Activated T-helper 17 cell treated with anti-CD3 and anti-CD28 coated beads, Interleukin-2, amount 50 U/mL, for 72 hours (primary cell): Measurements from ENCODE around the gene PDGFB. TPM values are rescaled to one million over a fixed set of nuclear protein-coding genes. Genes with fewer than 3 reads are reported as not detected.
"Not testable (repeated sequence)": the region's sequence is repeated elsewhere in the genome, so short reads cannot be mapped to it uniquely, and the experiment has no call there.

Experiments used
- ATAC-seq: fragments of 150-1000 bp; cut with Tn5 transposase; replicated peaks from 2 replicates; pipeline ENCODE4 v1.10.0; 2021; ENCODE audit warnings: mild to moderate bottlenecking, moderate library complexity
- H3K27ac Mint-ChIP-seq: one replicate; pipeline ENCODE4 v1.8.0; 2022; ENCODE audit warnings: mixed read lengths
- H3K27me3 Mint-ChIP-seq: one replicate; pipeline ENCODE4 v1.8.0; 2022; ENCODE audit warnings: mixed read lengths
- H3K36me3 Mint-ChIP-seq: one replicate; pipeline ENCODE4 v1.8.0; 2022; ENCODE audit warnings: low read depth, mild to moderate bottlenecking, mixed read lengths
- H3K4me1 Mint-ChIP-seq: one replicate; pipeline ENCODE4 v1.8.0; 2022; ENCODE audit warnings: mixed read lengths
- H3K4me3 Mint-ChIP-seq: one replicate; pipeline ENCODE4 v1.8.0; 2022; ENCODE audit warnings: mild to moderate bottlenecking, mixed read lengths
- H3K9me3 Mint-ChIP-seq: one replicate; pipeline ENCODE4 v1.8.0; 2022; ENCODE audit warnings: mixed read lengths
- total RNA-seq, 2 donors: library from RNA; stranded (reverse); gene quantifications; one replicate each; pipeline ENCODE4 v1.2.3, GENCODE V29; 2022

Gene PDGFB
- total RNA-seq, 2 donors from 2014 or later, result 5.2 to 11.3 TPM

DNA sequence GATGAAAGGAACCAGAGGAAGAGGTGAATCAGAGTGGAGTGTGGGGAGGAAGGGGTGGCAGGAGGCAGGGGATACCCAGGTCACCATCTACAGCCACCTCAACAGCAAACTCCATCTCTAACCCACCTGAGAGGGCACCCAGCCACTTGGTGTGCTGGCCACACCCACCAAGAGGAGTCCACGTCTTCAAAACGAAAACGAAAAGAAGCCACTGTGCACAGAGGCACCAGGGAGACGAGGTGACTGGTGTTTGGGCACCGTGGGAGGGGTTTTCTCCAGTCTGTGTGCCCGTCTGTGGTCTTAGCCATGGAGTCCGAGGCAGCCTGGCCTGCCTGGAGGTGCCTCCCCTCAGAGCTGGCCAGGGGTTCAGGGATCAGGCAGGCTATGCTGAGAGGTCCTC is 20.2 kb downstream of the PDGFB start:
- Mint-ChIP-seq H3K27me3 (no peaks in the 10 kb centered on the region), H3K4me1 (peaks cover 13% of the 10 kb centered on the region), H3K9me3 (peaks cover 4% of the 10 kb centered on the region), H3K27ac (peak overlapping the region; percentile 12), H3K4me3 (no peak overlapping the region), H3K36me3 (peaks cover 26% of the 10 kb centered on the region)
- ATAC-seq, result peak; percentile 38

DNA sequence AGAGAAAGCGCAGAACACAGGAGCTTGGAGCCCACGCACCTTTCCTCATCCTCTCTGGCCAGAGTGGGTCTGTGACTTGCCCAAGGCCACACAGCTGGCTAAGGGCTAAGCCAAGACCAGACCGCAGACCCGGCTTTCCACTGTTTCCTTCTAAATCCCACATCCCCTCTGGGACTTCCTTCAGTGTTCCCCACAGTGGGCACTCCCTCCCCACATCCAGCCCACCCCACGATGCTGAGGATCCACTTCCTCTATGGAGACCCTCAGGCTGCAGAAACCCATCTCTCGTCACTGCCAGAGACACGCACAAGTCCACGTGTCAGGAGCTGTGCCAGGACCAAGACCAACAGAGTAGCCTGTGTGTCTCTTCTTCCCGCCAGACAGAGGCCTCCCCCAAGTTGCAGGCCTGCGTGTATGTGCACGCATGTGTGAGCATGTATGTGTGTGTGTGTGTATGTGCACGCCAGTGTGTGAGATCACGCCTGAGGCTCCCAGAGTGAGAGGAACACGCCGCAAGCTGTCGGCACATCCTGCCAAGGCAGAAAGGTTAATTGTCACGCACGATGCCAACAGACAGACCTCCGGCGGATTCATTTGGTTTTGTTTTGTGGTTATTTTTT is 21.6 kb downstream of the PDGFB start:
- no peak overlapping the region for H3K27ac Mint-ChIP-seq
- ATAC-seq, result no peak
- H3K4me1 Mint-ChIP-seq, result peaks cover 13% of the 10 kb centered on the region
- peaks cover 4% of the 10 kb centered on the region for H3K9me3 Mint-ChIP-seq
- H3K36me3 Mint-ChIP-seq, result peaks cover 19% of the 10 kb centered on the region
- H3K4me3 Mint-ChIP-seq, result no peak overlapping the region
- no peaks in the 10 kb centered on the region for H3K27me3 Mint-ChIP-seq

DNA sequence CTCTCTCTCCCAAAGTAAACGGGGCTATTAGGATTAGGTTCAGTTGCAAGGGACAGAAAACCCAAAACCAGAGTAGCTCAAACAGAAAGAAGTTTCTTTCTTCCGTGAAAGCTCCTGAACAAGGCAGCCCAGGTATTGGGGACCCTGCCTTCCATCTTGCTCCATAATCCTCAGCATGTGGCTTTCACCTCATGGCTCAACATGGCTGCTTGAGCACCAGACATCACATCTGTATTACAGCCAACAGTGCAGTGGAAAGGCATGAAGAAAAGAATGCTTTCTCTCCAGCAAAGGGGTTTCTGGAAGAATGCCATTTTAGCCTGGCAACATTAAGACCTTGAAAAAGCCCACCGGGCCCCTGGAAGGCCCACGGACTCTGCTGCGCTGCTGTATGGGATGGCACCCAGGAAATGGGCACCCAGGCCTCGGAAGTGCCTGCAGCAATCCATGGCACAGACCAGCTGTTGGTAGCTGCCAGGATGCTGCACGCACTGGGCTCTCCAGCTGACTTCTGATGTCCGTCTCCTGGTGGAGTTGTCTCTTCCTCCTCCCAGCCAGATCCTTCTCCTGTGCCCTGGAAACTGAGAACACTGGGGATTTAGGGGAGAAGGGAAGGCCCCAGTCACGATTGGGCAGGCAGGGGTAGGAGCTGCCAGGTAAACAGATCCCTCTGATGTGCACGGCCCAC is 22.6 kb downstream of the PDGFB start:
- Mint-ChIP-seq H3K27ac (no peak overlapping the region), H3K4me1 (peaks cover 13% of the 10 kb centered on the region), H3K27me3 (no peaks in the 10 kb centered on the region), H3K9me3 (peaks cover 4% of the 10 kb centered on the region), H3K4me3 (no peak overlapping the region), H3K36me3 (peaks cover 13% of the 10 kb centered on the region)
- no peak for ATAC-seq

DNA sequence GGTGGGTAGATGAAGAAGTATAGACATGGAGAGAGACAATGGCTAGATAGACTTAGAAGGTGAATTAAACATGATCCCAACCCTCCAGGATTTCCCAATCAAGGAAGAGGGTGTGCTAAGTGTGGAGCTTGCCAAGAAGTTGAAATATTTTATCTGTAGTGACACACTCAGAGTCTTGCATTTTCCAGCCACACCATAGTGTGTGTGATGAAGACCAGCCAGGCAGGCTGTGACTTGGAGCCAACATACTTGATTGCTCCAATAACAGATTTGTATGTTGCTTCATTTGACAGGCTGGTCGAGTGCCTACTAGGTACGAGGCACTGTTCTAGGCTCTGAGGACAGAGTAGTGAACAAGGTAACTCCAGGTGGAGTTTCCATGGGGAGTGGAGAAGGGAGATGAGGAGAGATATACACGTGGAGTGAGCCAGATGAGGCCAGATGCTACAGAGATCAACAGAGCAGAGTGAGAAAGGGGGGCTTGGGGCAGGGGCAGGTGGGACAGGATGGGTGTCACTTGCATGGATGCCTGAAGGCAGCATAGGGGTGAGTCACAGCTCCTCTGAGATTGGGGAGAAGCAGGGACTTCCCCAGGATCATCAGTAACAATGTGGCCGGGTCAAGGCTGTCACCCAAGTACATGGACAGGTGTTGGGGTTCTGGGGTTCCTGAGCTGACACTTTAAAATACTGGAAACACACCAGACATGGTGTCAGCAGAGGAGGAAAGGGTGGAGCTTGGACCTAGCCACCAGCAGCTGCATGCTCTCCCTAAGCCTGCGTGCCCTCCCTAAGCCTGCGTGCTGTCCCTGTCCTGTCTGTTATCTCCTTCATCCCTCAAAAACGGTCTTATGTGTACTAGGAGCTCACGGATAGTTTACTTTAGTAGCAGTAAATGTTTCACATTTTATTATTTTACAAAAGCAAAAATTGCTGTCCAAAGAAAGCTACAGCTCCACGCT is 23.6 kb downstream of the PDGFB start:
- no peak overlapping the region for H3K27ac Mint-ChIP-seq
- H3K9me3 Mint-ChIP-seq, result peaks cover 4% of the 10 kb centered on the region
- H3K4me1 Mint-ChIP-seq, result peaks cover 13% of the 10 kb centered on the region
- ATAC-seq, result peak; percentile 93
- H3K4me3 Mint-ChIP-seq, result no peak overlapping the region
- peaks cover 13% of the 10 kb centered on the region for H3K36me3 Mint-ChIP-seq
- peaks cover 2% of the 10 kb centered on the region for H3K27me3 Mint-ChIP-seq

DNA sequence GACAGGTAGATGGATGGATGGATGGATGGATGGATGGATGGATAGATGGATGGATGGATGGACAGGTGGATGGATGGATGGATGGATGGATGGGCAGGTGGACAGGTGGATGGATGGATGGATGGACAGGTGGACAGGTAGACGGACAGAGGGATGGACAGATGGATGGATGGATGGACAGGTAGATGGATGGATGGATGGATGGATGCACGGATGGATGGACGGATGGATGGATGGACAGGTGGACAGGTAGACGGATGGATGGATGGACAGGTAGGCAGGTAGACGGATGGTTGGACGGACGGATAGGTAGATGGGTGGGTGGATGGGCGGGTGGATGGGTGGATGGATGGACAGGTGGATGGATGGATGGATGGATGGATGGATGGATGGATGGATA is 24.3 kb downstream of the PDGFB start:
- Mint-ChIP-seq H3K27me3 (peaks cover 2% of the 10 kb centered on the region), H3K4me3 (no peak overlapping the region), H3K4me1 (peaks cover 13% of the 10 kb centered on the region), H3K36me3 (peaks cover 13% of the 10 kb centered on the region), H3K9me3 (peaks cover 4% of the 10 kb centered on the region), H3K27ac (no peak overlapping the region)
- no peak for ATAC-seq

DNA sequence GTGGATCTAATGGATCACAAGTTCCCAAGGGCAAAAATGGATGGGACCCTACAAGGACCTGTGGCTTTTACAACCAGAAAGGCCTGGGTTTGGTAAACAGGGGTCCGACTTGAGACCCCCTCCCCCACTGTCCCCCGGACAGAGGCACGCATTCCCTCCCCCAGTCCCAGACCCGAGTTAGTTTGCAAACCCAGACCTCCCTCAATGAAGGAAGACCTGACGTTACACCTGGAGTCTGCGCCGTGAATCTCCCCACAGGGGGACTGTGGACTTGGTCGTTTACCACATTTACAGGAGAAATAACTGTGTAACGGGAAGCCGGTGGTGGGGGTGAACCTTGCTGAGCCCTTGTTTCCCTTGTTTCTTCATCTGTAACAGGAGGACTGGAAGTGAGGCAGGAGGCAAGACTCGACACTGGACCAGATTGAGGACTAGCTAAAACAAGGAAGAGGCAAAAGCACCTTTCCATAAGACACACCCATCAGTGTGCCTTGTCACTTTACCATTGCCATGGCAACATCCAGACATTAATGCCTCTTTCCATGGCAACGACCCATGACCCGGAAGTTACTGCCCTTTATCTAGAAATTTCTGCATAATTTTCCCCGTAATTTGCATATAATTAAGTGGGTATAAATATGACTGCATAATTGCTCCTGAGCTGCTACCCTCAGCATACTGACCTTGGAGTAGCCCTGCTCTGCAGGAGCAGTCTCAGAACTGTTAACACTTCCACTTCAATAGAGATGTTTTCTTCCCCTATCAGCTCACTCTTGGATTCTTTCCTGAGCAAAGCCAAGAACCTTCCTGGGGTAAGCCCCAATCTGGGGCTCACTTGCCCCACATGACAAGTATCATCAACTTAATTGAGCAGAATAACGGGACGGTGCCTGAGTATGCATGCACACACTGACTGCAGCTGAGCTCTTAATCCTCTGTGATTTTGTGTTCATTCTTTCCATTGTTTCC is 25.4 kb downstream of the PDGFB start:
- no peak for ATAC-seq
- Mint-ChIP-seq H3K27ac (no peak overlapping the region), H3K4me3 (no peak overlapping the region), H3K9me3 (peaks cover 4% of the 10 kb centered on the region), H3K4me1 (peaks cover 13% of the 10 kb centered on the region), H3K36me3 (peaks cover 5% of the 10 kb centered on the region), H3K27me3 (peaks cover 7% of the 10 kb centered on the region)

DNA sequence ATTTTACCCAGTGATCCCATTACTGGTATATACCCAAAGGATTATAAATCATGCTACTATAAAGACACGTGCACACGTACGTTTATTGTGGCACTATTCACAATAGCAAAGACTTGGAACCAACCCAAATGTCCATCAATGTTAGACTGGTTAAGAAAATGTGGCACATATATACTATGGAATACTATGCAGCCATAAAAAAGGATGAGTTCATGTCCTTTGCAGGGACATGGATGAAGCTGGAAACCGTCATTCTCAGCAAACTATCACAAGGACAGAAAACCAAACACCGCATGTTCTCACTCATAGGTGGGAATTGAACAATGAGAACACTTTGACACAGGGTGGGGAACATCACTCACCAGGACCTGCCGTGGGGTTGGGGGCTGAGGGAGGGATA is 26.4 kb downstream of the PDGFB start:
- not testable (repeated sequence) for H3K27ac Mint-ChIP-seq

DNA sequence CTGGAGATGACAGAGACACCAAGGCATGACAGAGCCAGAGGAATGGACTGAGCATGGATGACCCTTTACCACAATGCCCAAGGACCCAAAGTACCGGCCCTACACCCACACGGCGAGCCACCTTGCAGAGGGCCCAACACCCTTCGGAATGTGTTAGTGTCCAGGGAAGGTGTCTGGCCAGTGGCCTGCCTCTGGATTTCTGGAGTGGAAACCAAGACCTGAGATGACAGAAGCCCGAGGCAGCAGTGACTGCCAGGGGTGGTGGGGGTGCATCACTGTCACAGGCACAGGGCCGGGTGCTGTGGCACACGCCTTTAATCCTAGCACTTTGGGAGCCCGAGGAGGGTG is 28.7 kb downstream of the PDGFB start:
- no peak overlapping the region for H3K27ac Mint-ChIP-seq
- ATAC-seq, result no peak
- H3K4me3 Mint-ChIP-seq, result no peak overlapping the region
- peaks cover 4% of the 10 kb centered on the region for H3K9me3 Mint-ChIP-seq
- H3K36me3 Mint-ChIP-seq, result no peaks in the 10 kb centered on the region
- peaks cover 10% of the 10 kb centered on the region for H3K4me1 Mint-ChIP-seq
- peaks cover 18% of the 10 kb centered on the region for H3K27me3 Mint-ChIP-seq

More for the DNA sequence above, 26.4 kb downstream of the PDGFB start:
- Mint-ChIP-seq H3K4me1 (peaks cover 13% of the 10 kb centered on the region), H3K27me3 (peaks cover 13% of the 10 kb centered on the region)
- not testable (repeated sequence) for H3K4me3 Mint-ChIP-seq, H3K9me3 Mint-ChIP-seq, ATAC-seq, H3K36me3 Mint-ChIP-seq

DNA sequence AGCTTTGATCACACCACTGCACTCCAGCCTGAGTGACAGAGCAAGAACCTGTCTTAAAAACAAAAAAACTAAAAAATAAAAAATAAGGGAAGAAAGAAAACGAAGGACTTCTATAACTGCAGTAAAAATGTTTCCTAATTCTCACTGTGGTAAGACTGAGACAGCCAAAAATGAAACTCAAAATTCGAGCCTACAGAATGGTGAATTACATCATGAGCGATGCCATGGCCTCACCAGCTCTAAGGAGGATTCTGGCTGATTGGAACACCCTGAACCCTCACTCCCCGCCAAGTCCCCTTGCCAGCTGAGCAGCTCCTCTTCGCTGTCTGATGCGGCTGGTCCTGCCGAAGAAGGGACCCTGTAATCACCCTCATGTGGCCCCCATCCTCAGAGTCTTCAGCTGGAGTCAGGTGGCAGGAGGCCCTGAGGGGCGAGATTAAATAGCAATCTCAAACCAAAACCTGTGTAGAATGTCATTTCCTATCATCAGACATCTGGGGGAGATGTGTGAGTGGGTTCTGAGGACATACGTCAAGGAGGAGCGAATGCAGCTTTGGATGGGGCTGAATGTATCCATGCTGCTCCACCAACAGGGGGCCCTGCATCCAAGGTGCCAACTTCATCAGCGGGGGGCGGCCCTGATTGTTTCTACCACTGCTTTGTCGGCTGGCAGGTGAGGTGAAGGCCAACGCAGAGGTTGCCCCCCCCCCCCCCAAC is 29.2 kb downstream of the PDGFB start:
- H3K27me3 Mint-ChIP-seq, result peaks cover 18% of the 10 kb centered on the region
- H3K27ac Mint-ChIP-seq, result no peak overlapping the region
- no peaks in the 10 kb centered on the region for H3K36me3 Mint-ChIP-seq
- peak; percentile 47 for ATAC-seq
- H3K4me1 Mint-ChIP-seq, result peaks cover 7% of the 10 kb centered on the region
- no peak overlapping the region for H3K4me3 Mint-ChIP-seq
- peaks cover 4% of the 10 kb centered on the region for H3K9me3 Mint-ChIP-seq

DNA sequence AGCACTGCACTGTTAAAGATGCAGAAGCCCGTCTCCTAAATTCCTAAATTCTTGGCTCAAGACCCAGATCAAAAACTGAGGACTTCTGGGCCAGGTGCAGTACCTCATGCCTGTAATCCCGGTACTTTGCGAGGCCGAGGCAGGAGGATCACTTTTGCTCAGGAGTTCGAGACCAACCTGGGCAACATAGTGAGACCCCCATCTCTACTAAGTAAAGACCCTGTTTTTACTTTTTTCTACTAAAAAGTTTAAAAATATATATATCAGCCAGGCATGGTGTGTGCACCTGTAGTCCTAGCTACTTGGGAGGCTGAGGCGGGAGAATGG is 29.7 kb downstream of the PDGFB start:
- Mint-ChIP-seq H3K4me3 (no peak overlapping the region), H3K9me3 (peaks cover 3% of the 10 kb centered on the region), H3K27ac (no peak overlapping the region), H3K27me3 (peaks cover 18% of the 10 kb centered on the region), H3K4me1 (peaks cover 2% of the 10 kb centered on the region), H3K36me3 (no peaks in the 10 kb centered on the region)
- ATAC-seq, result no peak

DNA sequence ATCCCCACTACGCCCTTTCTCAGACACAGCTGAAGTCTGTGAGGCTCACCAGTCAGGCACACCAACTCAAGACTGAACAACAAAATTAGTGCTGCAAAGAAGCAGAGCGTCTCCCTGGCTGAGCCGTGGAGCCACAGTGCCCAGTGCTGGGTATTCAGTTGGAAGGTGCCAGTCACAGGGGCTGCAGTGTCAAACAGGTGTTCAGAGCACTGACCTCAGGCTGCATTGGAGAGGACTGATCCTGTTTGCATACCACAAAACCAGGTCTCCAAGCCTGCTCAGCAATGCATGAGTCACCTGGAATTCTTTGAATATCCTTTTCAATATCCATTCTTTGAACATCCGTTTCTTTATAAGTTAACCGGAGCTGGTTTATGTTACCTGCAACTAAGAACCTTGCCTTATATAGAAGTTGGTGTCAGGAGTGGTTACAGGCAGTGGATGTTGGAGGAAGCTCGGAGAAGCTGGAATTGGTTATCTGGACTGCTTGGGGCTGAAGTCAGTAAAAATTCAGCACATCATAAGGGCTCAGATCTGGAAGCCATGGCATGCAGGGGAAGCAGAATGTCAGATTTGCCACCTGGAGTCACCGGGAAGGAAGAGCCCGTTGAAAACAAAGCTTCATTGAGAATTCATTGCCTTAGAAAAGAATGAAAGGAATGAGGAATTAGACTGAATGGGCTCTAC is 30.3 kb downstream of the PDGFB start:
- no peaks in the 10 kb centered on the region for H3K36me3 Mint-ChIP-seq
- no peak overlapping the region for H3K4me3 Mint-ChIP-seq
- no peak for ATAC-seq
- H3K27ac Mint-ChIP-seq, result no peak overlapping the region
- H3K9me3 Mint-ChIP-seq, result no peaks in the 10 kb centered on the region
- no peaks in the 10 kb centered on the region for H3K4me1 Mint-ChIP-seq
- H3K27me3 Mint-ChIP-seq, result peaks cover 18% of the 10 kb centered on the region

DNA sequence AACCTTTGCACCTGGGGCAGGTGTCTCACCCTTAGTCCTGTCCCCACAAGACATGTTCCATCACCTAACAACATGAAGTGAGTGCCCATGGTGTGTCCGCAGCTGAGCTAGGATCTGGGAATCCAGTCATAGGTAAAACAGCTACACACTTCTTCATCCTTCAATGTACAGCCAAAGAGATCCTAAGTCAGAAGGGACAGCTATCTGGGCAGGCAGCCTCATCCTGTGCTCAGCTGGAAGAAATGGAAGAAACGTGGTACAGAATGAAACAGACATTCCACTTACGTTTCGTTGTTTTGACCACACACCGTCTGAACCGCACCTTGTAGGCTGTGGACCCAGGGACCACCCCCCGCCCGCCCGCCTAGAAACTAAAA is 30.8 kb downstream of the PDGFB start:
- H3K36me3 Mint-ChIP-seq, result no peaks in the 10 kb centered on the region
- peaks cover 18% of the 10 kb centered on the region for H3K27me3 Mint-ChIP-seq
- no peaks in the 10 kb centered on the region for H3K9me3 Mint-ChIP-seq
- no peak overlapping the region for H3K4me3 Mint-ChIP-seq
- H3K4me1 Mint-ChIP-seq, result no peaks in the 10 kb centered on the region
- no peak overlapping the region for H3K27ac Mint-ChIP-seq
- ATAC-seq, result no peak

DNA sequence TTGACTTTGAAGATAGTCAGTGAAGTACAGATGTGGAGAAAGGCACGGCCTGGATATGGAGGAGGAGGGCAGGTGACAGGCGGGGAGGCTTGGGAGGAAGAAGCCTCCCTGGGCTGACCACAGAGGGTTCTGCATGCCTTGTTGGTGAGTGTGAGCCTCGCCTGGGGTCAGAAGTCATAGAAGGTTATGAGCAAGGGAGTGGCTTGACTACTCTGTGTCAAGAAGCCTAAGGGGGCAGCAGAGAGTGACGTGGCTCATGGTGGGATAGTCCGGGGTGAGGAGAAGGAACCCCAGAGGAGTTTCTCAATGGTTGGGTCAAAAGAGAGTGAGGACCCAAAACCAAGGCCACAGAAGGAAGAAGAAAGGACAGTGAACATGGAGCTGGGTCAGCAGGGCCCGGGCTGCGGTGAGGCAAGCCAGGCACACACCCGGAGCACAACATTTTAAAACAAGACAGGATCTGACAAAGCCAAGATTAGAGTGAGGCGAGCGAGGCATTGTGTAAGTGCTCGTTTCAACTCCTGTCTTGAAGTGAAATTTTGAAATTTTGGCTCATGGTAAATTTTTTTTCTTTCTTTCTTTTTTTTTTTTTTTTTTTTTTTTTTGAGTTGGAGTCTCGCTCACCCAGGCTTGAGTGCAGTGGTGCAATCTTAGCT is 31.9 kb downstream of the PDGFB start:
- Mint-ChIP-seq H3K27me3 (peaks cover 20% of the 10 kb centered on the region), H3K4me3 (no peak overlapping the region), H3K27ac (no peak overlapping the region), H3K9me3 (no peaks in the 10 kb centered on the region), H3K4me1 (no peaks in the 10 kb centered on the region), H3K36me3 (no peaks in the 10 kb centered on the region)
- ATAC-seq, result no peak
